ENCODE data around the gene PRDM16. TPM values are rescaled to one million over a fixed set of nuclear protein-coding genes. Genes with fewer than 3 reads are reported as not detected.

Gene PRDM16
- polyA plus RNA-seq, 1 experiment: 0.06 TPM

GRCh38 chr1:3174487-3175247 lies 105.7 kb downstream of the PRDM16 start:
- Histone ChIP-seq H3K4me3 (ENCODE audit: low read depth, low read length) (no peak overlapping the region), H3K27ac (ENCODE audit: low read depth, low read length) (no peak overlapping the region), H3K9me3 (ENCODE audit: control insufficient read depth, insufficient read depth, low read length) (peaks cover 26% of the 10 kb centered on the region), H3K27me3 (ENCODE audit: control insufficient read depth, insufficient read depth, low read length) (peaks cover 4% of the 10 kb centered on the region)
- ChIA-PET CTCF (no interaction called here), POLR2A (no interaction called here)
- no peak for TF ChIP-seq CTCF (IDR thresholded peaks at IDR 0.05; ENCODE audit: low read depth, low read length)
- DNase-seq (ENCODE audit: low read depth, low spot score): no peak

GRCh38 chr1:3175486-3175885 lies 106.5 kb downstream of the PRDM16 start:
- POLR2A ChIA-PET: no interaction called here
- DNase-seq (ENCODE audit: low read depth, low spot score): no peak
- CTCF ChIA-PET: no interaction called here
- peaks cover 4% of the 10 kb centered on the region for H3K27me3 ChIP-seq (ENCODE audit: control insufficient read depth, insufficient read depth, low read length)
- H3K9me3 ChIP-seq (ENCODE audit: control insufficient read depth, insufficient read depth, low read length): peaks cover 32% of the 10 kb centered on the region
- no peak for TF ChIP-seq CTCF (IDR thresholded peaks at IDR 0.05; ENCODE audit: low read depth, low read length)
- no peak overlapping the region for H3K27ac ChIP-seq (ENCODE audit: low read depth, low read length)
- no peak overlapping the region for H3K4me3 ChIP-seq (ENCODE audit: low read depth, low read length)

- no peak overlapping the region for H3K27ac ChIP-seq (ENCODE audit: low read depth, low read length)
- no peak for DNase-seq (ENCODE audit: low read depth, low spot score)
- CTCF ChIA-PET: no interaction called here
- peaks cover 4% of the 10 kb centered on the region for H3K27me3 ChIP-seq (ENCODE audit: control insufficient read depth, insufficient read depth, low read length)
- H3K9me3 ChIP-seq (ENCODE audit: control insufficient read depth, insufficient read depth, low read length): peaks cover 37% of the 10 kb centered on the region
- no peak overlapping the region for H3K4me3 ChIP-seq (ENCODE audit: low read depth, low read length)
- no peak for TF ChIP-seq CTCF (IDR thresholded peaks at IDR 0.05; ENCODE audit: low read depth, low read length)
- POLR2A ChIA-PET: no interaction called here
Measured at GRCh38 chr1:3176028-3176427, 107.0 kb downstream of the PRDM16 start.

GRCh38 chr1:3176820-3177219 lies 107.8 kb downstream of the PRDM16 start:
- Histone ChIP-seq H3K27me3 (ENCODE audit: control insufficient read depth, insufficient read depth, low read length) (peaks cover 4% of the 10 kb centered on the region), H3K27ac (ENCODE audit: low read depth, low read length) (no peak overlapping the region), H3K4me3 (ENCODE audit: low read depth, low read length) (no peak overlapping the region), H3K9me3 (ENCODE audit: control insufficient read depth, insufficient read depth, low read length) (peaks cover 44% of the 10 kb centered on the region)
- ChIA-PET CTCF (no interaction called here), POLR2A (no interaction called here)
- no peak for DNase-seq (ENCODE audit: low read depth, low spot score)
- no peak for TF ChIP-seq CTCF (IDR thresholded peaks at IDR 0.05; ENCODE audit: low read depth, low read length)

- Histone ChIP-seq H3K4me3 (ENCODE audit: low read depth, low read length) (no peak overlapping the region), H3K27me3 (ENCODE audit: control insufficient read depth, insufficient read depth, low read length) (peaks cover 4% of the 10 kb centered on the region), H3K9me3 (ENCODE audit: control insufficient read depth, insufficient read depth, low read length) (peaks cover 55% of the 10 kb centered on the region), H3K27ac (ENCODE audit: low read depth, low read length) (no peak overlapping the region)
- TF ChIP-seq CTCF (IDR thresholded peaks at IDR 0.05; ENCODE audit: low read depth, low read length): no peak
- POLR2A ChIA-PET: no interaction called here
- CTCF ChIA-PET: interaction anchor here (0.6 kb wide), 2 partner anchors 127 to 213 kb away, joined by 3 read pairs; no protein-coding TSS in a partner anchor
- DNase-seq (ENCODE audit: low read depth, low spot score): no peak
Measured at GRCh38 chr1:3178279-3178678, 109.3 kb downstream of the PRDM16 start.

All from AG04450 (cell line).